B cell (primary cell): ENCODE results near the gene SPIRE1. TPM values are rescaled to one million over a fixed set of nuclear protein-coding genes. Genes with fewer than 3 reads are reported as not detected.

ENCODE experiments used
- ATAC-seq: fragments of 200-7000 bp; cut with Tn5 transposase; one replicate; pipeline ENCODE4 v1.10.0; 2021; ENCODE audit warnings: low read depth, mild to moderate bottlenecking, moderate number of reproducible peaks, moderate library complexity
- CTCF ChIA-PET: fragments of 350-600 bp; sonication (Branson Sonifier 250); formaldehyde crosslinking; loops from one replicate; lab custom pipeline; 2021; ENCODE audit warnings: antibody characterized with exemption, inconsistent platforms; lab: Charles Lee
- POLR2A ChIA-PET: fragments of 350-600 bp; sonication (Branson Sonifier 250); formaldehyde crosslinking; loops from one replicate; lab custom pipeline; 2021; ENCODE audit warnings: antibody characterized with exemption; lab: Charles Lee
- DNase-seq: peaks from one replicate; pipeline ENCODE4 v3.0.0; 2013
- H2AFZ ChIP-seq: 2 replicates; pipeline ENCODE4 v1.6.1; 2012; ENCODE audit warnings: mild to moderate bottlenecking, low read depth, low read length; ENCODE audit not compliant: insufficient read depth, poor library complexity, severe bottlenecking
- H3K27ac ChIP-seq, 2 donors: 1 replicate in 1 of 2; 2 replicates in 1 of 2; pipeline ENCODE4 v1.5.1; 2012 to 2013; ENCODE audit warnings: low read length in 2 of 2, mild to moderate bottlenecking in 2 of 2, moderate library complexity in 1 of 2
- H3K27me3 ChIP-seq, 4 experiments: fragments of 200-600 bp in 1 of 4; sonication (generic) in 1 of 4; replicated peaks in 1 of 4; 1 replicate in 2 of 4; 2 replicates in 2 of 4; pipeline versions ENCODE4 v1.6.1 to v1.7.0; 2013 to 2016; ENCODE audit warnings: low read length in 3 of 4, mild to moderate bottlenecking in 2 of 4, mixed read lengths in 1 of 4, moderate library complexity in 1 of 4; ENCODE audit not compliant: insufficient read depth in 4 of 4, control insufficient read depth in 3 of 4; ENCODE audit errors: control extremely low read depth in 1 of 4
- H3K36me3 ChIP-seq, 2 experiments: replicated peaks in 1 of 2; 1 replicate in 1 of 2; 2 replicates in 1 of 2; pipeline versions ENCODE4 v1.6.1 to v1.7.1; 2013; ENCODE audit warnings: low read length in 1 of 2; ENCODE audit not compliant: insufficient read depth in 2 of 2, control insufficient read depth in 1 of 2; ENCODE audit errors: control extremely low read depth in 1 of 2, extremely low read depth in 1 of 2
- H3K4me1 ChIP-seq, 2 donors: fragments of 200-600 bp in 1 of 2; sonication (generic) in 1 of 2; 1 replicate in 1 of 2; 2 replicates in 1 of 2; pipeline versions ENCODE4 v1.5.1 to v1.6.1; 2013 to 2017; ENCODE audit warnings: low read length in 2 of 2; ENCODE audit not compliant: control insufficient read depth in 2 of 2, insufficient read depth in 2 of 2
- H3K4me2 ChIP-seq: replicated peaks from 2 replicates; pipeline ENCODE3; 2012; ENCODE audit warnings: mild to moderate bottlenecking, low read depth, low read length; ENCODE audit not compliant: poor library complexity, severe bottlenecking
- H3K4me3 ChIP-seq, 5 experiments: fragments of 200-600 bp in 1 of 5; sonication (generic) in 1 of 5; 1 replicate in 3 of 5; 2 replicates in 2 of 5; pipeline versions ENCODE4 v1.5.1 to v1.7.0; 2011 to 2016; ENCODE audit warnings: low read length in 4 of 5, mild to moderate bottlenecking in 4 of 5, low read depth in 2 of 5, control low read depth in 1 of 5, moderate library complexity in 1 of 5; ENCODE audit not compliant: insufficient read depth in 1 of 5; ENCODE audit errors: control extremely low read depth in 1 of 5, extremely low read depth in 1 of 5
- H3K79me2 ChIP-seq: fragments of 200-600 bp; sonication (generic); one replicate; pipeline ENCODE4 v1.6.0; 2016; ENCODE audit warnings: low read length; ENCODE audit not compliant: control insufficient read depth, insufficient read depth
- H3K9ac ChIP-seq: fragments of 200-600 bp; sonication (generic); 2 replicates; pipeline ENCODE4 v1.6.1; 2017; ENCODE audit warnings: mild to moderate bottlenecking, low read length, moderate library complexity
- H3K9me3 ChIP-seq, 3 donors: one replicate each; pipeline versions ENCODE4 v1.6.1 to v1.7.1; 2013; ENCODE audit warnings: low read length in 2 of 3; ENCODE audit not compliant: control insufficient read depth in 2 of 3, insufficient read depth in 1 of 3; ENCODE audit errors: control extremely low read depth in 1 of 3
- H4K20me1 ChIP-seq: 2 replicates; pipeline ENCODE4 v1.6.0; 2012; ENCODE audit warnings: mild to moderate bottlenecking, low read length; ENCODE audit not compliant: insufficient read depth, control insufficient read depth, poor library complexity, severe bottlenecking
- H3K27ac Mint-ChIP-seq: one replicate; pipeline ENCODE4 v1.8.0; 2021; ENCODE audit warnings: mixed read lengths
- H3K27me3 Mint-ChIP-seq: one replicate; pipeline ENCODE4 v1.8.0; 2021; ENCODE audit warnings: mixed read lengths
- H3K4me1 Mint-ChIP-seq: one replicate; pipeline ENCODE4 v1.8.0; 2021; ENCODE audit warnings: mixed read lengths
- H3K4me3 Mint-ChIP-seq: one replicate; pipeline ENCODE4 v1.8.0; 2021; ENCODE audit warnings: mixed read lengths
- H3K9me3 Mint-ChIP-seq: one replicate; pipeline ENCODE4 v1.8.0; 2022; ENCODE audit warnings: mixed read lengths; ENCODE audit not compliant: insufficient read depth
- EZH2 ChIP-seq: IDR thresholded peaks from 2 replicates; pipeline ENCODE4 v1.6.1; 2012; ENCODE audit warnings: borderline replicate concordance, low read depth, mild to moderate bottlenecking, moderate library complexity, low read length; ENCODE audit not compliant: insufficient read depth, poor library complexity, severe bottlenecking
- WGBS: methylation state at CpG from one replicate; pipeline ENCODE4 v1.1.5; 2013; ENCODE audit warnings: missing lambda C conversion rate; ENCODE audit not compliant: insufficient coverage; 5-methylcytosine and 5-hydroxymethylcytosine counted together
- intact Hi-C: fragments of 100-400 bp; cut with micrococcal nuclease; formaldehyde crosslinking; loops from one replicate; pipeline ENCODE4 v1.10.0; 2022
- polyA plus RNA-seq: library from polyadenylated mRNA; depleted of rRNA; stranded (reverse); fragments of >200 nt; gene quantifications from 2 replicates; pipeline ENCODE4 v1.2.3, GENCODE V29; 2012
- total RNA-seq, 2 donors: library from RNA; stranded (reverse); fragments of 120-200 nt in 1 of 2; gene quantifications; 1 replicate in 1 of 2; 2 replicates in 1 of 2; pipeline versions ENCODE4 v1.2.3 to v1.2.4, GENCODE V29; 2013 to 2022
- TF ChIP-seq, protein P1 (sequence below): fragments of 200-600 bp; IDR thresholded peaks from one replicate; pipeline ENCODE4 v1.8.0; 2022; ENCODE audit warnings: antibody characterized with exemption, mild to moderate bottlenecking

Gene SPIRE1
- total and polyA plus RNA-seq, 2 donors (not counting 1 experiment from before 2014, with no cell fraction given): 0.22 to 4.0 TPM

DNA sequence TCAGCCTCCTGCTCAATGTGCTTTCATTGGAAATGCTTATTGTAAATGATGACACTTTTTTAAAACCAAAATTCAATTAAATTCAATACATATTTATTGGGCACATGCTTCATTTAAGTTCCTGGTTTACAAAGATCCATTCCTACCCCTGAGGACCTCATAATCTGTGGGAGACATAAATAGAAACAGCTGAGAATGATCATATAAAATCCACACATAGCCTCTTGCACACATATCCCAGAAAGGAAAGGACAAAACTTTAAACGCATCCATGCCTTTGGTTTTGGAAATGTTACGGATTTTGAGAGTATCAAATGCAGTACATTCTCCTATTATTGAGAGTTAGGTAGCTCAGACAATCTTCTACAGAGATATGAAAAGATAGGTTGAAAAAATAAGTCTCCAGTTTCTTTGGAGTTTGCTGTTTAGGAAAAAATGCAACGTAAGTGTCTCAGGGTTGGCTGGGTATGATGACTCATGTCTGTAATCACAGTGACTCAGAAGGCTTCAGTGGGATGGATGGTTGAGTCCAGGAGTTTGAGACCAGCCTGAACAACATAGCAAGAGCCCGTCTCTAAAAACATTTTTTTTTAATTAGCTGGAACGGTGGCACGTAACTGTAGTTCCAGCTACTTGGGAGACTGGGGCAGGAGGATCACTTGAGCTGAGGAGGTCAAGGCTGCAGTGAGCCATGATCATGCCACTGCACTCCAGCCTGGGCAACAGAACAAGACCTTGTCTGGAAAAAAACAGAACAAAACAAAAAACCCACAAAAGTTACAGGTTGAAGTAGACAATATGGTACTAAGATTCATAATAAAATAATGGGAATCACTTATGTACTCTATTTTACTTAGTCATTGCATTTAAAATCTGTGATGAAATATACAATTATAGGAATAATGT, 254.1 kb downstream of the SPIRE1 start:
- Histone ChIP-seq H3K4me3 (no peak overlapping the region), H3K4me1 (peaks cover 9 to 18% of the 10 kb centered on the region in 2 donors), H3K9ac (no peak overlapping the region), H2AFZ (no peak overlapping the region), H3K27ac (no peak overlapping the region), H3K36me3 (no peaks in the 10 kb centered on the region), H3K4me2 (no peak overlapping the region), H4K20me1 (no peaks in the 10 kb centered on the region), H3K79me2 (no peaks in the 10 kb centered on the region), H3K9me3 (no peaks in the 10 kb centered on the region), H3K27me3 (peaks cover 0 to 40% (median 2%) of the 10 kb centered on the region in 4 experiments)
- H3K9me3 Mint-ChIP-seq: no peaks in the 10 kb centered on the region
- TF ChIP-seq, protein P1, sequence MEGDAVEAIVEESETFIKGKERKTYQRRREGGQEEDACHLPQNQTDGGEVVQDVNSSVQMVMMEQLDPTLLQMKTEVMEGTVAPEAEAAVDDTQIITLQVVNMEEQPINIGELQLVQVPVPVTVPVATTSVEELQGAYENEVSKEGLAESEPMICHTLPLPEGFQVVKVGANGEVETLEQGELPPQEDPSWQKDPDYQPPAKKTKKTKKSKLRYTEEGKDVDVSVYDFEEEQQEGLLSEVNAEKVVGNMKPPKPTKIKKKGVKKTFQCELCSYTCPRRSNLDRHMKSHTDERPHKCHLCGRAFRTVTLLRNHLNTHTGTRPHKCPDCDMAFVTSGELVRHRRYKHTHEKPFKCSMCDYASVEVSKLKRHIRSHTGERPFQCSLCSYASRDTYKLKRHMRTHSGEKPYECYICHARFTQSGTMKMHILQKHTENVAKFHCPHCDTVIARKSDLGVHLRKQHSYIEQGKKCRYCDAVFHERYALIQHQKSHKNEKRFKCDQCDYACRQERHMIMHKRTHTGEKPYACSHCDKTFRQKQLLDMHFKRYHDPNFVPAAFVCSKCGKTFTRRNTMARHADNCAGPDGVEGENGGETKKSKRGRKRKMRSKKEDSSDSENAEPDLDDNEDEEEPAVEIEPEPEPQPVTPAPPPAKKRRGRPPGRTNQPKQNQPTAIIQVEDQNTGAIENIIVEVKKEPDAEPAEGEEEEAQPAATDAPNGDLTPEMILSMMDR: no peak
- TF ChIP-seq EZH2: no peak
- intact Hi-C loops: no loop called here
- 58% methylated on average over 2 of the region's 6 CpGs for WGBS
- H3K27me3 Mint-ChIP-seq: peaks cover 35% of the 10 kb centered on the region
- no peak for ATAC-seq
- peaks cover 18% of the 10 kb centered on the region for H3K4me1 Mint-ChIP-seq
- CTCF ChIA-PET: interaction anchor here (0.7 kb wide), 1 partner anchor 115 kb away, joined by 4 read pairs; no protein-coding TSS in a partner anchor
- no peak overlapping the region for H3K27ac Mint-ChIP-seq
- DNase-seq: no peak
- H3K4me3 Mint-ChIP-seq: no peak overlapping the region
- POLR2A ChIA-PET: no interaction called here

DNA sequence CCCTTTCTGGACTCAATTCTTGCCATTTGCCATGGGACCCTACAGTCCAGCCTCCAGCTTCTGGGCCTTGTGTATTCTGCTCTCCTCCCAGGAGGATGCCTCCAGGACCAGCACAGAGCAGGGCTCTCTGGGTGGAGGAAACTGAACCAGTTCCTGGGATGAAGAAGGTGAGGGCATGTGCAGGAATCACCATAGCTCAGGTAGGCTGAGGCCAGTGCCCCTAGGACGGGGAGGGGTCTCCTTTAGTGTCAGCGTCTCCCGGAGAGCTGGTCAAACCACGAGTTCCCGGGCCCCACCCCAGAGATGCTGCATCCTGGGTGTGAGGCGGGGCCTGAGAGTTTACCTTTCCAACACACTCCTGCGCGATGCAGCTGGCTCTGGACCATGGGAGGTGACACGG, 256.0 kb downstream of the SPIRE1 start:
- Histone ChIP-seq H3K27me3 (peaks cover 0 to 40% (median 2%) of the 10 kb centered on the region in 4 experiments), H3K79me2 (no peaks in the 10 kb centered on the region), H2AFZ (no peak overlapping the region), H3K27ac (no peak overlapping the region), H3K4me1 (peaks cover 6 to 7% of the 10 kb centered on the region in 2 donors), H3K9ac (no peak overlapping the region), H3K4me2 (no peak overlapping the region), H3K4me3 (no peak overlapping the region), H3K9me3 (no peaks in the 10 kb centered on the region), H3K36me3 (no peaks in the 10 kb centered on the region), H4K20me1 (no peaks in the 10 kb centered on the region)
- ATAC-seq (no peak), DNase-seq (no peak)
- no peak overlapping the region for H3K27ac Mint-ChIP-seq
- WGBS: 89% methylated on average over 9 of the region's 9 CpGs
- no peaks in the 10 kb centered on the region for H3K9me3 Mint-ChIP-seq
- ChIA-PET POLR2A (no interaction called here), CTCF (interaction anchor here (0.7 kb wide), 1 partner anchor 10 kb away, joined by 3 read pairs; no protein-coding TSS in a partner anchor)
- H3K27me3 Mint-ChIP-seq: peaks cover 46% of the 10 kb centered on the region
- no peak overlapping the region for H3K4me3 Mint-ChIP-seq
- intact Hi-C loops: no loop called here
- H3K4me1 Mint-ChIP-seq: peaks cover 9% of the 10 kb centered on the region
- TF ChIP-seq, protein P1: no peak
- no peak for TF ChIP-seq EZH2
